GM12892 (cell line): ENCODE data around the gene RALGDS.
"Not testable (repeated sequence)": the region's sequence is repeated elsewhere in the genome, so short reads cannot be mapped to it uniquely, and the experiment has no call there.

ENCODE experiments used
- DNase-seq: peaks from one replicate; pipeline ENCODE4 v3.0.0; 2011; ENCODE audit not compliant: insufficient read length
- FAIRE-seq: peaks from 2 replicates; lab custom pipeline; 2011; peaks lifted over from hg19 to GRCh38; lab: Jason Lieb, UNC
- POLR2A ChIP-seq: IDR thresholded peaks from 2 replicates; pipeline ENCODE4 v1.6.1; 2011; ENCODE audit warnings: low read depth, low read length, control low read depth
- POLR2AphosphoS5 ChIP-seq: IDR thresholded peaks from 2 replicates; pipeline ENCODE4 v1.6.1; 2011; ENCODE audit warnings: low read depth, low read length, control low read depth
- TAF1 ChIP-seq: IDR thresholded peaks from 2 replicates; pipeline ENCODE4 v1.6.1; 2011; ENCODE audit warnings: low read depth, mild to moderate bottlenecking, control low read depth, low read length, borderline replicate concordance

RALGDS gene

GRCh38 chr9:133067006-133067405, 54.0 kb downstream of the RALGDS start:
- DNase-seq (no peak), FAIRE-seq (no peak)
- no peak for TF ChIP-seq POLR2AphosphoS5
- no peak for TF ChIP-seq POLR2A
- TF ChIP-seq TAF1 = no peak

- TF ChIP-seq POLR2AphosphoS5 = no peak
- TF ChIP-seq TAF1 = no peak
- TF ChIP-seq POLR2A = no peak
- DNase-seq (no peak), FAIRE-seq (no peak)
Observed at GRCh38 chr9:133066181-133066983, 54.7 kb downstream of the RALGDS start.

GRCh38 chr9:133065070-133065388, 56.0 kb downstream of the RALGDS start:
- no peak for DNase-seq
- TF ChIP-seq POLR2A (no peak), TAF1 (no peak), POLR2AphosphoS5 (no peak)
- no peak for FAIRE-seq

GRCh38 chr9:133064241-133065069, 56.6 kb downstream of the RALGDS start:
- FAIRE-seq (no peak), DNase-seq (no peak)
- no peak for TF ChIP-seq POLR2AphosphoS5
- TF ChIP-seq POLR2A = no peak
- TF ChIP-seq TAF1 = no peak

GRCh38 chr9:133063500-133064231, 57.4 kb downstream of the RALGDS start:
- FAIRE-seq (no peak), DNase-seq (no peak)
- TF ChIP-seq POLR2A (no peak), POLR2AphosphoS5 (no peak), TAF1 (no peak)

- TF ChIP-seq TAF1 = no peak
- no peak for TF ChIP-seq POLR2AphosphoS5
- FAIRE-seq = no peak
- DNase-seq = no peak
Observed at GRCh38 chr9:133063159-133063499, 57.9 kb downstream of the RALGDS start.

- not testable (repeated sequence) for FAIRE-seq
Observed at GRCh38 chr9:133062569-133062968, 58.5 kb downstream of the RALGDS start.

GRCh38 chr9:133061764-133062145, 59.3 kb downstream of the RALGDS start, which contains the start of gene CEL:
Gene CEL (plus strand): TSS chr9:133061981. CDS start chr9:133062003, 22 bp downstream.
- peak; percentile 81 for FAIRE-seq
- not testable (repeated sequence) for DNase-seq

More at GRCh38 chr9:133062569-133062968, 58.5 kb downstream of the RALGDS start:
- not testable (repeated sequence) for DNase-seq

GRCh38 chr9:133061019-133061763, 59.8 kb downstream of the RALGDS start:
- DNase-seq, FAIRE-seq: not testable (repeated sequence)

- TF ChIP-seq POLR2A (no peak), TAF1 (no peak), POLR2AphosphoS5 (no peak)
- DNase-seq (no peak), FAIRE-seq (no peak)
Observed at GRCh38 chr9:133060417-133060841, 60.6 kb downstream of the RALGDS start.

- FAIRE-seq (no peak), DNase-seq (no peak)
- TF ChIP-seq POLR2A (no peak), POLR2AphosphoS5 (no peak), TAF1 (no peak)
Observed at GRCh38 chr9:133059623-133060022, 61.4 kb downstream of the RALGDS start.
